Transverse colon (tissue), 4 donors: ENCODE data around the gene CAMTA1. TPM values are rescaled to one million over a fixed set of nuclear protein-coding genes. Genes with fewer than 3 reads are reported as not detected.

ENCODE experiments used
- DNase-seq: peaks from one replicate; pipeline ENCODE4 v3.0.0-alpha.2; 2019
- H3K27ac ChIP-seq, 4 donors: fragments of 200-600 bp; sonication (generic); 2 replicates each; pipeline ENCODE4 v1.5.1; 2016 to 2018; ENCODE audit warnings: inconsistent platforms in 4 of 4
- H3K27me3 ChIP-seq: fragments of 200-600 bp; sonication (generic); 2 replicates; pipeline ENCODE4 v1.5.1; 2017; ENCODE audit warnings: inconsistent platforms
- H3K36me3 ChIP-seq, 4 donors: fragments of 200-600 bp; sonication (generic); 2 replicates each; pipeline ENCODE4 v1.5.1; 2017 to 2019; ENCODE audit warnings: inconsistent platforms in 4 of 4
- H3K4me1 ChIP-seq, 4 donors: fragments of 200-600 bp; sonication (generic); 2 replicates each; pipeline ENCODE4 v1.5.1; 2017 to 2020; ENCODE audit warnings: inconsistent platforms in 4 of 4
- H3K4me3 ChIP-seq, 4 donors: fragments of 200-600 bp; sonication (generic); 1 replicate in 1 of 4; 2 replicates in 3 of 4; pipeline versions ENCODE4 v1.5.1 to v1.6.1; 2017 to 2019; ENCODE audit warnings: inconsistent platforms in 4 of 4
- H3K9me3 ChIP-seq, 2 donors: fragments of 200-600 bp; sonication (generic); 2 replicates each; pipeline ENCODE4 v1.5.1; 2017 to 2019; ENCODE audit warnings: inconsistent platforms in 2 of 2
- CTCF ChIP-seq, 5 experiments: fragments of 200-600 bp in 3 of 5; fragments of 450-650 bp in 2 of 5; sonication (generic) in 3 of 5; IDR thresholded peaks; 1 replicate in 2 of 5; 2 replicates in 3 of 5; pipeline ENCODE4 v1.5.1; 2016 to 2017; ENCODE audit warnings: antibody characterized with exemption in 5 of 5, inconsistent platforms in 3 of 5, mild to moderate bottlenecking in 2 of 5, moderate library complexity in 1 of 5
- EP300 ChIP-seq: sonication (generic); formaldehyde crosslinking; IDR thresholded peaks from one replicate; pipeline ENCODE4 v1.6.1; 2017; ENCODE audit warnings: antibody characterized with exemption, low read depth
- POLR2A ChIP-seq: fragments of 450-650 bp; IDR thresholded peaks from one replicate; pipeline ENCODE4 v1.6.1; 2016; ENCODE audit warnings: antibody characterized with exemption, mild to moderate bottlenecking, moderate library complexity
- POLR2AphosphoS5 ChIP-seq, 3 donors: sonication (generic); formaldehyde crosslinking; IDR thresholded peaks; one replicate each; pipeline ENCODE4 v1.6.1; 2016; ENCODE audit warnings: antibody characterized with exemption in 3 of 3
- WGBS, 2 donors: methylation state at CpG; one replicate each; pipeline ENCODE4 v1.1.5; 2018; ENCODE audit warnings: low coverage in 1 of 2; 5-methylcytosine and 5-hydroxymethylcytosine counted together
- in situ Hi-C, 4 donors: fragments of 200-750 bp; cut with MboI; loops; one replicate each; pipeline versions ENCODE4 v1.15.0 to v1.15.1; 2017; ENCODE audit warnings: low sequenced_read_pairs in 3 of 4, low pct_ligation_motif_present in 1 of 4, low pct_unique_long_range_greater_than_20kb in 1 of 4
- intact Hi-C: fragments of 100-400 bp; cut with DNase I; formaldehyde crosslinking; loops from one replicate; pipeline ENCODE4 v1.15.1; 2023; ENCODE audit warnings: low total_unique reads
- total RNA-seq, 4 donors: library from RNA; depleted of rRNA; stranded (reverse); fragments of >200 nt; gene quantifications; one replicate each; pipeline ENCODE4 v1.1.0, GENCODE V29; 2016

Gene CAMTA1
- total RNA-seq, 4 donors from 2014 or later: 93.8 to 268 (median 130) TPM

- Histone ChIP-seq H3K9me3 (no peaks in the 10 kb centered on the region), H3K36me3 (no peaks in the 10 kb centered on the region), H3K27me3 (no peaks in the 10 kb centered on the region), H3K27ac (no peak overlapping the region), H3K4me3 (no peak overlapping the region), H3K4me1 (peaks cover 0 to 16% (median 2%) of the 10 kb centered on the region in 4 donors)
- in situ Hi-C loops (no loop called here), intact Hi-C loops (no loop called here)
- WGBS, 2 donors: 61 to 77% methylated on average over 3 to 8 of the region's 8 CpGs
- no peak for TF ChIP-seq EP300
- TF ChIP-seq POLR2A: no peak
- DNase-seq: peak; percentile 57
Observed at GRCh38 chr1:7550261-7550865, 765.1 kb downstream of the CAMTA1 start.

GRCh38 chr1:7550981-7551380 is 765.7 kb downstream of the CAMTA1 start:
- 61 to 70% methylated on average over 1 to 6 of the region's 6 CpGs for WGBS, 2 donors

GRCh38 chr1:7551442-7551841 is 766.2 kb downstream of the CAMTA1 start:
- no peaks in the 10 kb centered on the region for H3K9me3 ChIP-seq
- intact Hi-C loops: no loop called here
- no peaks in the 10 kb centered on the region for H3K27me3 ChIP-seq
- in situ Hi-C loops: no loop called here
- no peaks in the 10 kb centered on the region for H3K36me3 ChIP-seq
- no peak overlapping the region for H3K4me3 ChIP-seq
- DNase-seq: no peak
- peaks cover 0 to 16% (median 2%) of the 10 kb centered on the region in 4 donors for H3K4me1 ChIP-seq
- TF ChIP-seq EP300: no peak
- TF ChIP-seq POLR2A: no peak
- TF ChIP-seq CTCF (IDR thresholded peaks at IDR 0.05): no peak
- TF ChIP-seq POLR2AphosphoS5 (IDR thresholded peaks at IDR 0.05): no peak
- 74% methylated on average over 8 of the region's 8 CpGs; no CpG with 5 or more reads in 1 of the 2 donors for WGBS, 2 donors
- no peak overlapping the region for H3K27ac ChIP-seq

More at GRCh38 chr1:7550981-7551380, 765.7 kb downstream of the CAMTA1 start:
- DNase-seq: peak; percentile 48
- peaks cover 0 to 16% (median 2%) of the 10 kb centered on the region in 4 donors for H3K4me1 ChIP-seq
- H3K9me3 ChIP-seq: no peaks in the 10 kb centered on the region
- H3K27me3 ChIP-seq: no peaks in the 10 kb centered on the region
- no peak overlapping the region for H3K27ac ChIP-seq
- in situ Hi-C loops: no loop called here
- TF ChIP-seq EP300 (no peak), CTCF (IDR thresholded peaks at IDR 0.05) (no peak), POLR2A (no peak), POLR2AphosphoS5 (IDR thresholded peaks at IDR 0.05) (no peak)
- H3K4me3 ChIP-seq: no peak overlapping the region
- no peaks in the 10 kb centered on the region for H3K36me3 ChIP-seq
- intact Hi-C loops: no loop called here

GRCh38 chr1:7552402-7552801 is 767.1 kb downstream of the CAMTA1 start:
- no peaks in the 10 kb centered on the region for H3K27me3 ChIP-seq
- no peak overlapping the region for H3K4me3 ChIP-seq
- TF ChIP-seq POLR2AphosphoS5 (IDR thresholded peaks at IDR 0.05) (no peak), EP300 (no peak), CTCF (IDR thresholded peaks at IDR 0.05) (no peak), POLR2A (no peak)
- in situ Hi-C loops: no loop called here
- no peaks in the 10 kb centered on the region for H3K9me3 ChIP-seq
- H3K36me3 ChIP-seq: no peaks in the 10 kb centered on the region
- intact Hi-C loops: no loop called here
- peaks cover 0 to 16% (median 2%) of the 10 kb centered on the region in 4 donors for H3K4me1 ChIP-seq
- DNase-seq: no peak
- H3K27ac ChIP-seq: no peak overlapping the region
- WGBS, 2 donors: 70% methylated on average over 7 of the region's 9 CpGs; no CpG with 5 or more reads in 1 of the 2 donors
